HG03039 (cell line): Measurements from ENCODE around the gene CCDC148.
"Not testable (repeated sequence)": the region's sequence is repeated elsewhere in the genome, so short reads cannot be mapped to it uniquely, and the experiment has no call there.

Experiments used
- ATAC-seq: cut with Tn5 transposase; IDR thresholded peaks from one replicate; pipeline ENCODE4 v1.9.1; 2021; ENCODE audit warnings: mild to moderate bottlenecking, moderate library complexity; ENCODE audit not compliant: unreplicated experiment

CCDC148 gene

DNA sequence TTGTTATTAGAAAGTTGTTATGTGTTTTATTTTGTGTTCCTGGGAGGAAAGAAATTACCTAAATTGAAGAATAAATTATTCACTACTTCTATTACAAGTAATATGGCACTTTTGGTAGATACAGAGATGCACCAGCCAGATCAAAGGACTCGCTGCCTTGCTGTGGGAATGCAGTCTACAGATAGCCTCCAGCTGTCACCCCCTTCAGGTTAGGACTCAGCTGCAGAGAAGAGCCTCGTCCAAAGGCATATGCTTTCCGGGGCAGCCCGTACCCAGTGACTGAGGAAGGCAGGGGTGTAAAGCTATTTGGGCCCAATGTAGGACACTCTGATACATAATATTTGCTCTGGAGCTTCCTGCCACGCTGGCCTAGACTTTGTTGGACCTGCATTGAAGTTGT is 90.2 kb downstream of the CCDC148 start:
- no peak for ATAC-seq

DNA sequence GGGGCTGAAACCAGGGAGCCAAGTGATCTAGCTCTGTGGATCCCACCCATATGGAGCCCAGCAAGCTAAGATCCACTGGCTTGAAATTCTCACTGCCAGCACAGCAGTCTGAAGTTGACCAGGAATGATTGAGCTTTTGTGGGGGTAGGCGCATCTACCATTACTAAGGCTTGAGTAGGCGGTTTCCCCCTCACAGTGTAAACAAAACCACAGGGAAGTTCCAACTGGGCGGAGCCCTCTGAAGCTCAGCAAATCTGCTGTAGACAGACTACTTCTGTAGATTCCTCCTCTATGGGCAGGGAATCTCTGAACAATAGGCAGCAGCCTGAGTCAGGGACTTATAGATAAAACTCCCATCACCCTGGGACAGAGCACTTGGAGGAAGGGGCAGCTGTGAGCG is 96.7 kb downstream of the CCDC148 start:
- ATAC-seq, result peak; percentile 62

DNA sequence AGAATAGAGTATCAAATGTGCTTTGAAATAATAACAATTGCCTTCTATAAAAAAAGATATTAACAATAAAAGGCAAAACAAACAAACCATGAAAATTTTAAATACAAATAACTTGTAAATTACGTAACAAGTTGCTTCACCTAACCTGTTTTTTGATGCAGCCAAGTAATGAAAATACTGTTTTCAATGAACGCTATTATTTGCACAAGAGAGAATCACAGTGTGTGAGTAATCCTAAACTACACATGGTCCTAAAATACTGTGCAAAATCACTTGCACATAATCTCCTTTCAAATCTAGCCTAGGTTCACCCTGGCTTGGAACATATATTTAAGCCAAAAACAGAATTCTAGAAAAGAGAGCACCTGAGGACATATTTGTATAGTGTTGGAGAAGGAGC is 98.9 kb downstream of the CCDC148 start:
- no peak for ATAC-seq

DNA sequence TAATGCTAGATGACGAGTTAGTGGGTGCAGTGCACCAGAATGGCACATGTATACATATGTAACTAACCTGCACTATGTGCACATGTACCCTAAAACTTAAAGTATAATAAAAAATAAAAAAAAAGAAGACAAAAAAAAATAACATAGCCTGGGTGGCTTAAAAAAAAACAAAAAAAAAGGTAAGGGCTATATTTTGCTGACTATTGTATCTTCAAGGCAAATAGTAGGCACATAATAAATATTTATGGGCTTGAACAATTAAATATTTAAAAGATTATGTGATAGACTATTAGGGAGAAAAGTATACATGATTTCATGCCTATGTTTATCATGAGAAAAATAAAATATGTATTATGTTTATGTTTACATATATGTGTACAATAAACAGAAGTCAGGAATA is 99.4 kb downstream of the CCDC148 start:
- no peak for ATAC-seq

DNA sequence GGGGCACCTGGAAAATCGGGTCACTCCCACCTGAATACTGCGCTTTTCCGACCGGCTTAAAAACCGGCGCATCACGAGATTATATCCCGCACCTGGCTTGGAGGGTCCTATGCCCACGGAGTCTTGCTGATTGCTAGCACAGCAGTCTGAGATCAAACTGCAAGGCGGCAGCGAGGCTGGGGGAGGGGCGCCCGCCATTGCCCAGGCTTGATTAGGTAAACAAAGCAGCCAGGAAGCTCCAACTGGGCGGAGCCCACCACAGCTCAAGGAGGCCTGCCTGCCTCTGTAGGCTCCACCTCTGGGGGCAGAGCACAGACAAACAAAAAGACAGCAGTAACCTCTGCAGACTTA is 105.1 kb downstream of the CCDC148 start:
- ATAC-seq, result not testable (repeated sequence)

DNA sequence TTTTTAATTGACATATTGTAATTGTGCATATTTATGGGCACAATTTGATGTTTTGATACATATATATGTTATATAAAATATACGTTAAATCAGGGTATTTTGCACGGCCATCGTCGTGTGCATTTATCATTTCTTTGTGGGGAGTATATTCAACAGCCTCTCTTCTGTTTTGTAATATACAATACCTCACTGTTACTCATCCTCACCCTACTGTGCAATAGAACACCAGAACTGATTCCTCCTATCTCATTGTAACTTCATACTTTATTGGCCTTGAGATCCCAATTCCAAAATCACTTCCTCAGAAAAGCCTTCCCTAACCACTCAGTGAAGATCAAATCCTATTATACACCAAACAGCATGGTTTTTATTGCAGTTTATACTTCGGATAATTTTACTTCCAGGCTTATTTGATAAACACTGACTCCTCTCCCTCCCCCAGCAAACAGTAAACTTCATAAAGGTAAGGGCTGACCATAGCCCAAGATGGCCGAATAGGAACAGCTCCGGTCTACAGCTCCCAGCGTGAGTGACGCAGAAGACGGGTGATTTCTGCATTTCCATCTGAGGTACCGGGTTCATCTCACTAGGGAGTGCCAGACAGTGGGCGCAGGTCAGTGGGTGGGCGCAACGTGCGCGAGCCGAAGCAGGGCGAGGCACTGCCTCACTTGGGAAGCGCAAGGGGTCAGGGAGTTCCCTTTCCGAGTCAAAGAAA is 105.6 kb downstream of the CCDC148 start:
- not testable (repeated sequence) for ATAC-seq

DNA sequence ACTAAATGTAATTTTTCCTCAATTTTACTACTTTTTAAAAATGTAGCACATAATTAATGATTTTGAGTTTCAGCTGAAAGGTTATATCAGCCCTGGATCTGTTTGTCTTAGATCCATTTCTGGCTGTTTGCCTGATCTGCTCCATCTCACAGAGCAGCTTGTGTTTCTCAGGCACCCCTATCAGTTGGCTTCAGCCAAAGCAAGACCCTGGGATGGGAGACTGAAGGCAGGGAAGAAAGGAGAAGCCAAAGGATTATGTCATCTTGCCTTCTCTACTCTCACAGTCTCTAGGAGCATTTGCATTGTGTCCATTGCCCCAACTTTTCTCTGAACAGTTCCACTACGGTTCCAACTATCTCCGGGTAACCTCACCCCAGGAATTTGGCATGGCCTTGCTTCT is 110.5 kb downstream of the CCDC148 start:
- no peak for ATAC-seq

DNA sequence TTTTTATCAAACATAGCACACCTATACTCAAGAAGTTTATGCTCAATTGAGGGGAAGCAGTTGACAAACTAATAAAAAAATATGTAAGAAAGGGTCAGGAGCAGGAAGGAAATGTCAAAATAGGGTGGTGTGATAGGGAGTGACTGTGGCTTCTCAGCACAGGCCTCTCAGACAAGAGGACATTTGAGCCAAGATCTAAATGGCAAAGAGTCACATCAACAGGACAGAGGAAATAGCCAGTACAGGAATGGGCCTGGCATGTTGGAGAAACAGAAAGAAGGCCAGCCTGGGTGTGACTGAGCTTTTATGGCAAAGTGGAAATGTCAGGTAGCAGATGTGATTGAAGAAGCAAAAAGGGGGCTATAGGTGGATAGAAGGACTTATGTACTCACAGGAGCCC is 117.0 kb downstream of the CCDC148 start:
- ATAC-seq, result no peak

DNA sequence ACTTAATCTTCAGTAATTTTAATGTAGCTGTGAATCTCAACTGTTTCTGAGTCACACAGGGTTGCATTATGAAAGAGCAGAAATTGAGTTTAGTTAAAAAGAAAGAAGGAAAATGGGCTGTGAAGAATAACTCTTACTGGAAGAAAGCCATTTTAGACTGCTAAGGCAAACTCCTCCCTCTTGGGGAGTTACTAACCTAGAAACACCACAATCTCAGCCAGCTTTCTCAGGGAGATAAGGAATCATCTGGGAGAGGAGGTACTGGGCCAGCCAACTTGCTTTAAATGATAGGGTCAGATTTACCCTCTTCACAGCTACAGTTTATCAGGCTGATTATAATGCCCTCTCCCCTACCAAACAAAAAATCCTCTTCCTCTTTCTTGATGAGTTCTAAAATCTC is 119.5 kb downstream of the CCDC148 start:
- no peak for ATAC-seq

DNA sequence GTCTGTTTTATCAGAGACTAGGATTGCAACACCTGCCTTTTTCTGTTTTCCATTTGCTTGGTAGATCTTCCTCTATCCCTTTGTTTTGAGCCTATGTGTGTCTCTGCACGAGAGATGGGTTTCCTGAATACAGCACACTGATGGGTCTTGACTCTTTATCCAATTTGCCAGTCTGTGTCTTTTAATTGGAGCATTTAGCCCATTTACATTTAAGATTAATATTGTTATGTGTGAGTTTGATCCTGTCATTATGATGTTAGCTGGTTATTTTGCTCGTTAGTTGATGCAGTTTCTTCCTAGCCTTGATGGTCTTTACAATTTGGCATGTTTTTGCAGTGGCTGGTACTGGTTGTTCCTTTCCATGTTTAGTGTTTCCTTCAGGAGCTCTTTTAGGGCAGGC is 124.8 kb downstream of the CCDC148 start:
- ATAC-seq, result not testable (repeated sequence)

DNA sequence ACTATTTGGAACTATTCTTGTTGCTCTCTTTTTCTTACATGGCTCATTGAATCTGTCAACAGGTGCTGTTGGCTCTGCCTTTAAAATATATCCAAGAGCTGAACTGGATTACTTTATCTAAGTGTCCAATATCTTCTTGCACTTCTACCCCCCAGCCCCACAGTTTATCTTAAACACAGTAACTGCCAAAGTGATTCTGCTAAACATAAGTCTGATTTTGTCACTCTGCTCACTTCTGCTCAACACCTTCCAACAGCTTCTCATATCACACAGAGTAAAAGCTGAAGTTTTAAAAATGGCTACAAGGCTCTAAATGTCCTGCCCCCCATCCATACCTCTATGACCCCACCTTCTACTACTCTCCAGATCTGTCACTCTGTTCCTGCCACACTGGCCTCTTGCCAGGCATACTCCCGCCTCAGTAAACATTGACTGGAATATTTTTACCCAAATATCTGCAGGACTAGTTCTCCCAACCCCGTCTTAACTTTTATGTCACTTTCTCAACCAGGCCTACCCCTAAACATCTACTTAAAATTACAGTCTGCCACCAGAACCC is 130.7 kb downstream of the CCDC148 start:
- no peak for ATAC-seq

DNA sequence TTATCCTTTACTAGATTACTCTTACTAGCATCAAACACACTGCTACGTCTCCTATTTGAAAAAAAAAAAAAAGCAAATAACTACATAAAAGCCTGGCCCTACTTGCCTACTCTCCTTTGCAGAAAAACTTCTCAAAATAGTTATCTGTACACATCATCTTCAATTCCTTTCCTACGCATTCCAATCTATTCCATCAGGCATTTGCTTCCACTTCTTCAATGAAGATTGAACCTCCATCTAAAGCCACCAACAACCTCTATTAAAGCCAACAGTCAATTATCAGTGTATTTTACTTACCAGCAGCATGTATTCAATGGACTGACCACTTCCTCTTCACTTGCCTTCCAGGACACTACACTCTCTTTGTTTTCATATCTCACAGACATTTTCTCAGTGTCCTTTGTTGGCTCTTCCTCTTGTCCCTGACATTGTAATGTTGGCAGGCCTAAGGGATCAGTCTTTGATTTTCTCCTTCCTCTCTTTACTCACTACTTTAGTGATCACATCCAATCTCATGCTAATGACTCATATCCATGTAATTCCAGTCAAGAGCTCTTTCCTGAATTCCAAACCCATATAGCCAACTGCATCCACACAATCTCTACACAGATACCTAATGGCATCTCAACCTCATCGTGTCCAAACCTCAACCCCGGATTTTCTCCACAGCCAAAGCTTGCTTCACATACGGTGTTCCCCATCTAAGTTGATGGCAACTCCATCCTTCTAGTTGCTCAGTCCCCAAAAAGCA is 131.3 kb downstream of the CCDC148 start:
- ATAC-seq, result no peak

DNA sequence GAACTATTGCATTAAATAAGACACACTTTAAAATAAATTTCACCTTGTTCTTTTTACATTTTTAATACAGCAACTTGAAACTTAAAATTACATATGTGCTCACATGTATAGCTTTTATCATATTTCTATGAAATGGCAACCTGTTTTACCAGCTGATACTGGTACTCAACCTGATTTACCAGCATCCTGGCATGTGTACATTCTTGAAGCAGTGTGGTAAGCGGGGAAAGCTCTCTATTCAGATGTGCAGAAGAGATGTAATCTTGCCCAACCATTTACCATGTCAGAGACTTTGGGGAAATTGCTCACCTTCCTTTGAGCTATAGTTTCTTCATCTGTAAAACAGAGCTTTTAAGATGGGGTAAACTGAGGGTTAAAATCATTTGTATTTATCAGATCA is 133.2 kb downstream of the CCDC148 start:
- ATAC-seq, result no peak

DNA sequence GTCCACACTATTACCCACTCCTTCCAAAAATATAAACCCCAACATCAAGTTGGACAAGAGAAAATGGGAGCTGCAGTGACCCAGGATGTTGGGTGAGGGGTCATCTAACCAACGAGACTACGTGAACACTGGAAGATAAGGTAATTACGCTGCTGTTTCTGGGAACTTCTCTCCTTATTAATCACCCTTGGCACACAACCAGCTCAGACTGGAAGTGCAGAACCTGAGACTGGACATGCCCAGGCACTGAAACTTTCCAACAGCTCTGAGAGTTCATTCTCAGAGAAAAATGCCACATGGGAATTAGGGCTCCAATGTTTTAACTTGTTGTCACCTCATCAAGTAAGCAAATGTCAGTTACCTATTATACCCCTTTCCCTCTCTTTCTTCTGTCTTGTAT is 135.3 kb downstream of the CCDC148 start:
- no peak for ATAC-seq

DNA sequence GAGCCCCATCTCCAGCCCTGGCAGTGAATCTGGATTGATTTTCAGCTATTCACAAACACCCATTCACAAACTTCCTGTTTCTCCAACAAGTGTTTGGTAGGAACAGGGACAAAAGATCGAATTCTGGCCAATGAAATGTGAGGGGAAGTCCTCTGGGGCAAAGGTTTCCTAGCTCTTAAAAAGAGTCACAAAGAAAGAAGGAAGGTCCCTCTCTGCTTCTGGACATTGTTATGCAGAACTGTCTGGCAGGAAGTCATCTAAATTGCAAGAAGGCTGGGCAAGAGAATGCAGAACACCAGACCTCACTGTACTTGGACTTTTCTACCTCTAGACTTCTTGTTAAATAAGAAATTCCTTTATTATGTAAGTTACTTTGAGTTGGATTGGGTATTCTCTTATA is 137.3 kb downstream of the CCDC148 start:
- no peak for ATAC-seq

DNA sequence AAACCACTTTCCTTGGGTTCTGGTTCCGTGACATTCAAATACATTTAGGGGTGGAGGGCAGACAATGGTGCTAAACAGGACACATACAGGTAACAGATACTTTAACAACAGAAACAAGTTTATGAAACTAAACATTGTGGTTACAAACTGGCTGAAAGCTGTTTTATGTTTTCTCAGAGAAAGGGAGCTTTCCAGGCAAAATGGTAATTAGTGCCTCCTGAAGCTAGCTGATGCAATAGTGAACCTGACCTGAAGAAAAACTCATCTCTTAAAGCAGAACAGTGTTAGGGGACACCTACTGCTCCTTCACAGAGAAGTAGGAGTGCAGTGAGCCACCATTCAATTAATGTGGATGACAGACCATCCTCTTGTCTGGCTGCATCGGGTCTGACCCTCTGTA is 138.9 kb downstream of the CCDC148 start:
- ATAC-seq, result peak; percentile 40

DNA sequence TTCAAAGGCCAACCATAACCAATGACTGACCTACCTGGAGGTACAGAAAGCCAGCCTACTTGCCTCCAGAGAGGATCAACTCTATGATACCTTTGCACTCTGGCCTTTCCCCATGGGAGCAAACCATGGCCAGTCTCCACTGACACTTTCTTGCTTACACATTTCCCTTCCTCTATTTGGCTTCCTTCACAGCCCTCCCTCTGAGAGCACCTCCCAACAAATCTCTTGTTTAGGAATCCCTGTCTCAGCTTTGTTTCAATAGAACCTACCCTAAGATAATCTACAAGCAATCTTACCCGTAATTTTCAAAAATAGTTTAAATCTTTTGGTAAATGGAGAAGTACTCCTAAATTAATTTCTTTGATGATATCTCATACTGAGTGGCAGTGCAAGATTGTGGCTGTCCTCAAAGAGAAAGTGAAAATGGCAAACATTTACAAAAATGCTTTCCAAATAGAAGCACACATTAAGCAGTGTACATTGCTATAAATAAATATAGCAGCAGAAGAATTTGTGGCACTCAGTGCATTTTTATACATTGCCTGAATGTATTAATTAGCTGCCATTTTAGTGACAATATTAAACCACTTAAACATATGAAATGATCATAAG is 140.6 kb downstream of the CCDC148 start:
- no peak for ATAC-seq

DNA sequence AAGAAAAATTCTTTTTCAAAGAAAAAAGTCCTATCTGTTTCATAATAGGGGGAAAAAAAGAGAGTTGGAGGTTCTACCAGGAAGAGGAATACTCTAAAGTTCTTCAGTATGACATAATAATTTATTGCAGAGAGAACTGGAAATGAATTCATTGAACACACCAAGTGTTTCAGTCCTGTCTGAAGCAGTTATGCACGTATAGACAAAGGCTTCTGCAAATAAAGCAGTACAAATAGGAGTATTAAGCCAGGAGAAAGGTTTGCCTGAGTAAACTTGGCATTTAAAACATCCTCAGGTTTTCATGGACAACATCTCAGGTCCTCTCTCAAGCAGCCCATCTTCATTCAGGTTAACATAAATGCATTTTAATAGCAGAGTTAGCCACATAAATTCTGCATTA is 141.6 kb downstream of the CCDC148 start:
- ATAC-seq, result no peak

DNA sequence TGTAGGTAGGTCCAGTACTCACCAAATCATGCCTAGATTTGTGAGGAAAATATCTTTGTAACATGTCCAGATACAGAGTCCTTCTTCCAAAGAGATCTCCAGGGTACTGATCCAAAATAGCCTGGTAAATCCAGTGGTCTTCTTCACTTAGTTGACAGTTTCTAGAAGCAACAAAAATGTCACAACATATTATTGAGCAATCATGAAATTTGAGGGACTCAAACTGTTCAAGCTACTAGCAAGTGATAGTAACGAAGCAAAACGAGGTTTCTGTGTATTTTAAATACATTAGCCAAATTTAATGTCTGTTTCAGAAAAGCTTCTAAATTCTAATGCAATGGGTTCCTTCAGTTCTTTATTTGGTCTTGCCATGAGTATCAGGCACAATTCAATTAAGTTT is 142.8 kb downstream of the CCDC148 start:
- ATAC-seq, result no peak

DNA sequence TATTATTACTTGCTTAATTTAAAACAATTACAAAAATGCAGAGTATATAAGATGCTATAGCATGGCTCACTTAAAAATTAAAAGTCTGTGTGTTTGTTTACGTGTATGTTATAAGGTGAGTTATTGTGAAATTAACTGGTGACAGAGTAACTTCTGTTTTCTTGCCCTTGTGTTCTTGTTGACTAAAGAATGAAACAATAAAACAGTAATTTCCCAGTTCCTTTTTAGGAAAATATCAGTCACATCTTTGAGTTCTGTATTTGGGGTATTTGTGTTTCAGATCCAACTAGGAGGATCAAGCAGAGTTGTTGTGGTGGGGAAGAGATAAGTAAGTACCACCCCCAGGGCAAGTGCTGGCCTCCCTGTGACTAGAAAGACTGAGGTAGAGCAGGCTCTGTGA is 143.6 kb downstream of the CCDC148 start:
- no peak for ATAC-seq

DNA sequence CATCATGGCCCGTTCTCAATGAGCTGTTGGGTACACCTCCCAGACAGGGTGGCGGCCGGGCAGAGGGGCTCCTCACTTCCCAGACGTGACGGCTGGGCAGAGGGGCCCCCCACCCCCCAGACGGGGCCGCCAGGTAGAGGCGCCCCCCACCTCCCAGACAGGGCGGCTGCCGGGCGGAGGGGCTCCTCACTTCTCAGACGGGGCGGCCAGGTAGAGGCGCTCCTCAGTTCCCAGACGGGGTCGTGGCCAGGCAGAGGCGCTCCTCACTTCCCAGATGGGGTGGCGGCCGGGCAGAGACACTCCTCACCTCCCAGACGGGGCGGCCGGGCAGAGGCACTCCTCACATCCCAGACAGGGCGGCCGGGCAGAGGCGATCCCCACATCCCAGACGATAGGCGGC is 146.1 kb downstream of the CCDC148 start:
- ATAC-seq, result not testable (repeated sequence)

DNA sequence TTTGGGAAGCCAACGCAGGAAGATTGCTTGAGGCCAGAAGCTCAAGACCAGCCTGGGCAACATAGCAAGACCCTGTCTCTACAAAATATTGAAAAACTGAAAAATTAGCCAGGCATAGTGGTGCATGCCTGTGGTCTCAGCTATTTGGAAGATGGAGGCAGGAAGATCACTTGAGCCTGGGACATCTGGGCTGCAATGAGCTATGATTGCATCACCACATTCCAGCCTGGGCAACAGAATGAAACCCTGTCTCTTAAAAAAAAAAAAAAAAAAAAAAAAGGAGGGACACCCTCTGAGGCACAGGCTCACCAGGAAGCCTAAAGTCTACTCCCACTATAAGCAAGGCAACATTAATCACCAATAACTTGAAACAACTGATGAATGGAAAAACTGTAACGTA is 151.1 kb downstream of the CCDC148 start:
- no peak for ATAC-seq
